Glutamatergic neuron (in vitro differentiated cells): ENCODE results near the gene TNIP3. TPM values are rescaled to one million over a fixed set of nuclear protein-coding genes. Genes with fewer than 3 reads are reported as not detected.

Experiments
- DNase-seq: peaks from one replicate; pipeline ENCODE4 v3.0.0; 2022
- H3K27ac Mint-ChIP-seq: one replicate; pipeline ENCODE4 v1.8.0; 2020; ENCODE audit warnings: mild to moderate bottlenecking, mixed read lengths, inconsistent platforms; ENCODE audit not compliant: unreplicated experiment
- H3K27me3 Mint-ChIP-seq: one replicate; pipeline ENCODE4 v1.8.0; 2020; ENCODE audit warnings: mild to moderate bottlenecking, moderate library complexity, mixed read lengths, inconsistent platforms; ENCODE audit not compliant: unreplicated experiment
- H3K36me3 Mint-ChIP-seq: one replicate; pipeline ENCODE4 v1.8.0; 2020; ENCODE audit warnings: mild to moderate bottlenecking, mixed read lengths, inconsistent platforms; ENCODE audit not compliant: unreplicated experiment
- H3K4me1 Mint-ChIP-seq: one replicate; pipeline ENCODE4 v1.8.0; 2020; ENCODE audit warnings: mild to moderate bottlenecking, low read depth, mixed read lengths, inconsistent platforms; ENCODE audit not compliant: unreplicated experiment
- H3K4me3 Mint-ChIP-seq: one replicate; pipeline ENCODE4 v1.8.0; 2020; ENCODE audit warnings: mild to moderate bottlenecking, mixed read lengths, inconsistent platforms; ENCODE audit not compliant: unreplicated experiment
- H3K9me3 Mint-ChIP-seq: one replicate; pipeline ENCODE4 v1.8.0; 2020; ENCODE audit warnings: mild to moderate bottlenecking, moderate library complexity, mixed read lengths, inconsistent platforms; ENCODE audit not compliant: unreplicated experiment
- CTCF ChIP-seq: fragments of 200-600 bp; sonication (generic); IDR thresholded peaks from one replicate; pipeline ENCODE4 v1.5.0; 2021; ENCODE audit not compliant: partially characterized antibody, unreplicated experiment
- total RNA-seq: library from RNA; stranded (reverse); fragmentation: NEBNext Ultra II Directional; extraction: Animal tissue kit (Norgen Biotek cat#: 25700); gene quantifications from one replicate; pipeline ENCODE4 v1.2.1, GENCODE V29; 2021; ENCODE audit not compliant: unreplicated experiment

The TNIP3 gene
- total RNA-seq, 1 donor from 2014 or later = not detected

- no peaks in the 10 kb centered on the region for H3K36me3 Mint-ChIP-seq
- no peak overlapping the region for H3K27ac Mint-ChIP-seq
- no peak overlapping the region for H3K4me3 Mint-ChIP-seq
- no peaks in the 10 kb centered on the region for H3K9me3 Mint-ChIP-seq
- TF ChIP-seq CTCF = no peak
- H3K27me3 Mint-ChIP-seq = no peaks in the 10 kb centered on the region
- DNase-seq = no peak
- H3K4me1 Mint-ChIP-seq = no peaks in the 10 kb centered on the region
Observed at GRCh38 chr4:121093261-121093660, 70.9 kb downstream of the TNIP3 start.

- no peaks in the 10 kb centered on the region for H3K9me3 Mint-ChIP-seq
- no peak for DNase-seq
Observed at GRCh38 chr4:121091941-121092340, 72.2 kb downstream of the TNIP3 start.

GRCh38 chr4:121088867-121089266 is 75.3 kb downstream of the TNIP3 start:
- H3K4me1 Mint-ChIP-seq = no peaks in the 10 kb centered on the region

More at GRCh38 chr4:121091941-121092340, 72.2 kb downstream of the TNIP3 start:
- no peak for TF ChIP-seq CTCF
- Mint-ChIP-seq H3K27ac (no peak overlapping the region), H3K4me3 (no peak overlapping the region), H3K36me3 (no peaks in the 10 kb centered on the region), H3K27me3 (no peaks in the 10 kb centered on the region), H3K4me1 (no peaks in the 10 kb centered on the region)

More at GRCh38 chr4:121088867-121089266, 75.3 kb downstream of the TNIP3 start:
- no peak for TF ChIP-seq CTCF
- Mint-ChIP-seq H3K27me3 (no peaks in the 10 kb centered on the region), H3K27ac (no peak overlapping the region), H3K4me3 (no peak overlapping the region), H3K36me3 (no peaks in the 10 kb centered on the region), H3K9me3 (no peaks in the 10 kb centered on the region)
- no peak for DNase-seq

Other genes with a start within 250 kb of the TNIP3 start
- gene PRDM5, start 241.6 kb downstream of the TNIP3 start, total RNA-seq = 16.6 TPM
- gene NDNF, start 91.8 kb downstream of the TNIP3 start, total RNA-seq = 1.3 TPM
- not detected for gene QRFPR, start 216.7 kb upstream of the TNIP3 start, total RNA-seq